GM19351 (cell line): ENCODE results near the gene TIMM10B.

Source experiments
- ATAC-seq: cut with Tn5 transposase; IDR thresholded peaks from one replicate; pipeline ENCODE4 v1.9.1; 2021; ENCODE audit warnings: mild to moderate bottlenecking, moderate library complexity; ENCODE audit not compliant: unreplicated experiment

Gene TIMM10B

DNA sequence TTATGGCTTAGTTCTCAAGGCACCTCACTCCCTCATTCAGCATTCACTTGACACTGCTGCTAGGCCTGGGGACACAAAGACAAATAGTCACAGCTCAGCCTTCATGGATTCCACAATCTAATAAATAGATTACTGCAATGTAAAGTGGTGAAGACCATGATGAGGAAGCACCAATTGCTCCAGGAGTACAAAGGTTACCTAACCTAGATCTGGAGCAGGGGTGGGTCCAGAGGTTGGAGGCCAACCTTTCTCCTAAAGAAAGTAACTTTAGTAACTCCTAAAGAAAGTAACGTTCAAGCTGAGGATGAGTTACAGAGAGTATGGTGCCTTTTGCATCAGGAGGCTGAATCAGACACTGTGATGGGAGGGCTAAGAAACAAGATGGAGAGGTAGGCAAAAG lies 11.7 kb upstream of the TIMM10B start:
- no peak for ATAC-seq

DNA sequence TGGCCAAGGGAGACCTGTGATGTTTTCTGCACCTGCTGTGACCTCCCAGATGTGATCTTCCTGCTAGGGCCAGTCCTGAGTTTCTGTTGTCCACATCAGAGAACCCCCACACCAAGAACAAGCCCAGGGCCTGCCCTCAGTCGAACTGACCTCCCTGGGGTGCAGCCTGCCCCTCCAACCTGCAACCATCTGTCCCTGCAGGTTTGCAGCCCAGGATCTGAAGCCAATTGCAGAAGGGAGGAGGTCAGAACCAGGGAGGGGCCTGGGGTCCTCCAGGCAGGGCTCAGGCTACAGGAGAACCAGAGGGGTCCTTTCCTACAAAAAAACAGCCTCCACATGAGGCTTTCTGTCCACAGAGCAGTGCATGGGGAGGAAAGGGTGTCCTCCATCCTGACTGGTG lies 8.4 kb upstream of the TIMM10B start:
- ATAC-seq = no peak

DNA sequence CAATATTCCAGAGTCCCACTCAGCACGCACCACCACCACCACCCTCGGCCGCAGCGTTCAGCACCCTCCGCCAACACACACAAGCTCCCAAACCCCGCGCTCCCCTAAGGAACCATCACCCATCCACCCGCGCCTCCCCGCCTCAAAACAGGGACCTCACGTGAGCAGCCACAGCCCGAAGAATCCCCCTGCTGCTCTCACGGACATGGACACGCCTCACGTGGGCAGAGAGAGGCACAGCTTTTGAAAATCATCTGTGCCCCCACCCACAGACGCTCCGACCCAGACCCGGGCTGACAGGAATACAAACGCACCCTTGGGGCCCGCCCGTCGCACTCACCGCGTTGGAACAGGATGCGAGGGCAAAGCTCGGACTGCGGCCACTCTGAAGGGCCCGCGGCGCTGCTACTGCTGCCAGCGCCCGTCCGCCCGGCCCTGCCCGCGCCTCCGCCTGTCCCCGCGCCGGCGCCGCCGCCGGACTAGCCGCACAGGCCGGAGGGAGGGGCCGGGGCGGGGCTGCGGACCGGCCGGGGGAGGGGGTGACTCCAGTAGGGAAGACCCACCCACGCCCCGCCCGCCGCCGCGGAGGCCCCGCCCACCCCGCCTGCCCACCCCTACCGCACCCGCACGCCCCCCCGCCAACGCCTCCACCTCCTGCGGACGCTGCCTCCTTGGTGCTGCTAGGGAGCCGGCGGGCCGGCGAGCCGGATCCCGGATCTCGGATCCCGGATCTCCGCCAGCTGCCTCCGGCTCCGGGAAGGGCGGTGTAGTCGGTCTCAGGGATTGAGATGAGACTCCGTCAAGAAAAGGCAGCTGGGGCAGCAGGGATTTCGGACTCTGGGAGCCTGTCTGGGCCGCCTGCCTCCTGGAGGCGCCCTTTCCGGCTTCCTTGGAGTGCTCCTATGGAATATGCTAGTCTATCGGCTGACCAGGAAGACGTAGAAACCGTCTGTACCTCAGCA lies 7.6 kb upstream of the TIMM10B start, which contains the start of gene TRIM3:
Gene TRIM3 (minus strand): TSS at position 491 of the 962 bp plus-strand sequence. CDS start 8,246 bp downstream, outside the sequence.
- ATAC-seq = peak; percentile 56

DNA sequence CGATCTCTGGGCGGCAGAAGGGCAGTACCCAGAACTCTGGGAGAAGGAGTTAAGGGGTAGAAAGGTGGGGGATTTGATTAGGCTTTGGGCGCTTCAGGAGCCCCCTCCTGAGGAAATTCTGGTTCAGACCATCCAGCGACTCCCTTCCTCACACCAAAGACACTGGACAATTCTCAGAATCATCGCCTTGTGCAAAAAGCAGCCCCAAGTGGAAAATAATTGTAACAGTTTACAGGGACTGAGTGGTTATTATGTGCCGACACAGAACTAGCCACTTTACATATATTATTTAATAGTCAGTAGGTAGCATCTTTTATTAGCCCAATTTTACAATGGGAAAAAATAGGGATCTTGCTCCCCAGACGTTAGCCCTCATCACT lies 6.9 kb upstream of the TIMM10B start:
- ATAC-seq = no peak

DNA sequence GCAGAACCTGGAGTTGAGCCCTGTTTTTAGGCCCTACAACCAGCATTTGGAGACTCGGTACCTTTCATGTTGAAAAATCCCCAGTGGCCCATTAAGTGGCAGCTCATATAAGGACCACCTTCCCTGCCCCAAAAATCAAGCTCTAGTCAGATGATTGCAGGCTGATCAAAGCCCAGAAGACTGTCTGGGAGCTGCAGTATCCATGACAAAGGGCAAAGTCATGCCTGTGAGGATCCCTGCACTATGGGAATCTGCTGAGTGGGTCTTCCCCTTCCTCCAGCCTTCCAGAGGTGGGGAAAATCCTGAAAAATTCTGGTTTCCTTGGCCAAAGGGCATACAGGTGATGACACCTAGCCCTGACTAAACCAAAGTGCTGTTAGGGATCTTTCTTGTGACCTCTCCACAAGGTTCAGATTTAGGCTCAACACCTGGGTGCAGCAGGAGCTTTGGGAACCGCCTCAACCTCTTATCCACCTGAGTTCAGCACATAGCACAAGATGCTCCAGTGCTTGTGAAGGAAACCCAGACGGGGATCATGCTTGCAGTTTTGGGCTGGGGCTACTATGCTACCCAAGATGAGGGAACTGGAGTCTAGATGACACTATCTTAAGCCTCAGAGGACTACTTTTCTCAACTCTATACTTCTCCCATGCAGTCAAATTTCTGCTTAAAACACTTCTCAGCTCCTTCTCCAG lies 6.3 kb upstream of the TIMM10B start:
- no peak for ATAC-seq

DNA sequence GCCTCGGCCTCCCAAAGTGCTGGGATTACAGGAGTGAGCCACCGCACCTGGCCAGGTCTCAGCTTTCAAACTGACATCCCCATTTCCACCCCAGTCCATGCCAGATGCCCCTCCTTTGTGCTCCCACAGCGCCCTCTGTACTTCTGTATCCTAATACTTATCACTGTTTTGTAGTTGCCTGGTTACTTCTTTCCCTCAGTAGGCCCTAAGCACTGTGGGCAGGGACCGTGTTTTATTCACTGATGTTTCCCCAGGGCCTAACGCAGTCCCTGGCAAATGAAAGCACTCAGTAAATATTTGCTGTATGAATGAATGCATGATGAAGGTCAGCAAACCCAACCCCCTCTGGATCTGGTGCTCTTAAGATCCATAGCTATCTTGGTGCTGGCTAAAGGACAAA lies 5.4 kb upstream of the TIMM10B start:
- no peak for ATAC-seq

DNA sequence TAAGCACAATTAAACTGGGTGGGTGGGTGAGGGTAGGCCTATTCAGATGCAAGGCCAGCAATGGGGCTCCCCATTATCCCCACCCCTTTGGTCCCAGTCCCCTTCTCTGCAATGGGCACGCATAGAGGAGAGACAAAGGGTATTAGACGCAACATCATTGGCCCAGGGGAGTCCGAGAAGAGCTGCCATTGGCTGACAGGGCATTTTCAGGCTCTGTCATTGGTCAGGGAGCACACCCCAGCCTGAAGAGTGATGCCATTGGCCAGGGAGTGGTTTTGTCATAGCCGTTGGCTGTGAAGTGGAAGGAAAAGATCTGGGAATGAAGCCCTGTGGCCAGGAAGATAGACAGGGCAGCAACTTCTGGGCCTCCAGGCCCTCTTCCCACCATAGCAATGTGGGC lies 4.7 kb upstream of the TIMM10B start:
- ATAC-seq = no peak

DNA sequence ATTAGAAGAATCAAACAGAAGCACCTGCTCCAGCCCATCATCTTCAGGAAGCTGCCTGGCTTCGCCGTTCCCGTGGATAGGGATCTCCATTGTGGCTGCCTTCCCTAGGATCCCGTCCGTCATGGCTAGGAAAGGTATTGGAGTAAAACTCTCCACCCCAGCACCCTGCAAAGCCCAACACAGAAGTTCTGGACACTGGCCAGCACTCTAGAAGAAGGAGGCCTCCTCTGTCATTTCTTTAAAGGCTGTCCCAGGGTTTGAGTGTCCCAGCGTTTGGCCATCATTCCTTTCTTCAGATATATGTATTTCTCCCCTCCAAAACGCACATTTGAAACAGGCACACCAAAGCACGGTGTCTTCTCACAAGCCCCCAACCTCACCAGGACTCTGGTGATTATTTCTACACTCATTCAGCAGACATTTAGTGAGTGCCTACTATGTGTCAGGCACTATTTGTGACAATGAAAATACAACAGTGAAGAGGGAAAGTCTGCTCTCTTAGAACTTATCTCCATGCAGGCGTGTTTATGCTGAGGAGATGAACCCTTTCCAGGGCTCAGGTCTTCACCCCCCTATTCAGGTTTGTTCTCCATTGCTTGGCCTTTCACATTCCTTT lies 894 bp upstream of the TIMM10B start:
- no peak for ATAC-seq

DNA sequence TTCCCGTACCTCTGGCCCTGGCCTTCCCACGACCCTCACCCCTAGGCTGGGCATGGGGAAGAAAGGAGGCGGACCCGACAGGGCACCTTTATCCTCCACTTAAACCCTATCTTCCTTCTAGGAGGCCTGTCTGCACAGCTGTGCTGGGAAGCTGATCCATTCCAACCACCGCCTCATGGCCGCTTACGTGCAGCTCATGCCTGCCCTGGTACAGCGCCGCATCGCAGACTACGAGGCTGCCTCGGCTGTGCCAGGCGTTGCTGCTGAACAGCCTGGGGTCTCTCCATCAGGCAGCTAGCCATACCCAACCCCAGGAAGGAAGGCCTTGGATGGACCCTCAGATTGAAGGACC lies 599 bp downstream of the TIMM10B start:
- peak; percentile 4 for ATAC-seq

DNA sequence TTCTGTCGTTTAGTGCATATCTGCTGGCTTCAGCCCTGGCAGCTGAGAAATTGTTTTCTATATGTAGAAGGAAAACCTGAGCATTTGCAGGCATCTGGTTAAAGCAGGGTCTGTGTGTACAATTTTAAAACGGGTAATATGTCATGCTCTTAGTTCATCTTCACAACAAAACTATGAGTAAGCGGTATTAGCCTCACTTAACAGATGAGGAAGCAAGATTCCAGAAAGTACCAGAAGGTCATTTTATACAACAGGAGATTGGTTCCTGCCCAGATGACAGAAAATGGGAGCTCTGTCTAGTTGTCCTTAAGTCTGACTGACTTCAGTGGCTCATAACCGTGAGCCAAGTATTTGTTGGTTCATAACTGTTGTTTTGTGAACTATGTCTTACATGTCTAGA lies 1.1 kb downstream of the TIMM10B start:
- no peak for ATAC-seq

DNA sequence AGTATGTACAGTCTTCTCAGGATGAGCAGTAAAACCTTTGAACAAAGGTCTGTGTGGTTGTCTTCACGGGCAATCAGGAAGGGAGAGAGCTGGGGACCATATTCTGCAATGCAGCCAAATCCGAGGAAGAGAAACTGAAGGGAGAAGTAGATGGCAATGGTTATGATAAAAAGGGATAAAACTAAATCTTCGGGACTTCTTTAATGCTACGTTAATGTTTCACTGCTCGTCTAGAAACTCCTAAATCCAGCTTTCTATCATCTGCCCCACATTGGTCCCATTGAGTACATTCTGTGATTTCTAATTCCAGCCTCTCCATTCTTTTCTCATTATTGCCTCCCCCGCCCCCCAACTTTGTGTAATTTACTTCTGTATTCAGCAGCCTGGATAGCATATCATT lies 1.7 kb downstream of the TIMM10B start:
- ATAC-seq = no peak

DNA sequence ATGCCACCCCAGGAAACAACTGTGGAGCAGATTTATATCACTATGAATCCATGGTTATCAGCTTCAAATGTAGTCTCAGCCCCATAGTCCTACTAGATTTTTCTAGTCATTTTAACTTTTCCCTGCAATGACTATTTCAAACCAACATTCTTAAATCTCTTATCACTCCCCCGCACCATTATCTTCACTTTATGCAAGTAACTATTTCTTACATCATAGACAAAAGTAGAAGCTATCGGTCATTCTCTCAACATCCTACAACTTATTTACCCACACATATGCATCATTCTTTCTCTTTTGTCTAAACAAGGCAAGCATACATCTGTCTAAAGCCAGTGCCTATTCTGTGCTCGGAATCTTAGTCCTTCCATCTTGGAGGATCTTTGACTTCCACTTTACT lies 4.4 kb downstream of the TIMM10B start:
- ATAC-seq = no peak

DNA sequence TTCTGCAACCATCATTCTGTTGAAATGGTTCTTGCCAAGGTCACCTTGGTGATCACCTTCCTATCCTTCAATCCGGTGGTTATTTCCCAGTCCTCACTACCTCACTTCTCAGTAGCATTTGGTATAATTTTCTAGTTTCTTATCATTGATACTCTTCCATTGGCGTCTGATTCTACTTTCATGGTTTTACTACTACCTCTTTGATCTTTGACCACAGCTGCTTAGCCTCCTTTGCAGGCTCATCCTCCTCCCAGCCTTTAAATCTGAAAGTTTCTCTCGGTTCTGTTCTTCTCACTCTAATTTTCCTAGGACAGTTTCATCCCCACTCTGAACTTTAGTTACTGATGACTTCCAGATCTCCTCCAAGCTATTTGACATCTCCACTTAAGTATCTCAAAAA lies 5.0 kb downstream of the TIMM10B start:
- no peak for ATAC-seq

DNA sequence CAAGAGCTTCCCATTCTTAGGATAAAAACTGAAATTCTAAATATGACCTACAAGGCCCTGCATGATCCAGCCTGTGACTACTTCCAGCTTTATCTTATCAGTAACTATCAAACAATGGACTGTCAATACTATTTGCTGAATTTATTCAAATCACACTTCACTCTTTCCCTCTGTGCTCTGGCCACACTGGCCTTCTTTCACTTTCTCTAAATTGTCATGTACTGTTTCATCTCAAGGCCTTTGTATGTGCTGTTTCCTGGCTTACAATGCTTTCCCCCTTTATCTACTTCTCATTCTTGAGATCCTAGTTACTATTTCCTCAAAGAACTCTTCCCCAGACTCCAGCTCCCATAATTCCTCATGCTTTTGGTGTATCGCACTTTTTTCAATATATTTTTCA lies 5.6 kb downstream of the TIMM10B start:
- no peak for ATAC-seq

DNA sequence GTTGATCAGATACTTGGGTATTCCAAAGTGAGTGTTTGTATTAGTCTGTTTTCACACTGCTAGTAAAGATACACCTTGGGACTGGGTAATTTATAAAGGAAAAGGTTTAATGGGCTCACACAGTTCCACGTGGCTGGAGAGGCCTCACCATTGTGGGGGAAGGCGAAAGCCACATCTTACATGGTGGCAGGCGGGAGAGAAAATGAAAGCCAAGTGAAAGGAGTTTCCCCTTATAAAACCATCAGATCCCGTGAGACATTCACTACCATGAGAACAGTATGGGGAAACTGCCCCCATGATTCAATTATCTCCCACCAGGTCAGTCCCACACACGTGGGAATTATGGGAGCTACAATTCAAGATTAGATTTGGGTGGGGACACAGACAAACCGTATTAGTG lies 7.0 kb downstream of the TIMM10B start:
- ATAC-seq = no peak

DNA sequence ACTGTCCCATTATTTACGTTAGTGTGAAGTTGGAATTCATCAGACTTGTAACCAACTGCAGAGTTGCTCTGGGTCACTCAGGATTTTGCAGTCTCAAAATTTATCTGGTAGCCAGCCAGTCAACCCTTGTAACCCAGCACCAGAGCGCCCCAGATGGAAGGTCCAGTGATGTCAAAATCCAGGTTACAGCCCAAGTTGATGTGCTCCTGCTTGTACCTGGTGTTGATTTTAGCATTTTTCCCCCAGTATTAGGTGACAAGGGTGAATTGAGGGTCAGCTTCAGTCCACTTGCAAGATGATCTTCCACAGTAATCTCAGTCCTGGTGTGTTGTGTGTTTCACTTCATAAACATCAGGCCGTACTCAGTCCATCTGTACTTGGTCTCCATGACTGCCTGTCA lies 7.5 kb downstream of the TIMM10B start:
- no peak for ATAC-seq

DNA sequence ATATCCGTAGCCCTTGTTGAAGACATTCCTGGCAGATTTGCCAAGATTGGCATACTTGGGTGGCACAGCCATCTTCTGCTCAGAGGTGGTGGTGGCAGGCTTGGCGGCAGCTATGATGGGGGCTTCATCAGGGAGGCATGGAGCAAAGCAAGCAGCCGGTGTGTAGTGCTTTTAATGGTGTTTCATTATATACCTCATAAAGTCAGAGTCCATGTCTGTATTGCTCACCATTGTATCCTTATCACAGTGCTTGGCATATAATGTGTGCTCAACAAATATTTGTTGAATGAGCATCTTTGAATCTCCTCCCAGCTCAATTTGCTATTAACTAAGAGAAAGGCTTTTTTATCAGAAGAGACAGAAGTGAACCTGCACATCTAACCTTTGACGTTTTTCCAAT lies 8.0 kb downstream of the TIMM10B start:
- ATAC-seq = no peak

DNA sequence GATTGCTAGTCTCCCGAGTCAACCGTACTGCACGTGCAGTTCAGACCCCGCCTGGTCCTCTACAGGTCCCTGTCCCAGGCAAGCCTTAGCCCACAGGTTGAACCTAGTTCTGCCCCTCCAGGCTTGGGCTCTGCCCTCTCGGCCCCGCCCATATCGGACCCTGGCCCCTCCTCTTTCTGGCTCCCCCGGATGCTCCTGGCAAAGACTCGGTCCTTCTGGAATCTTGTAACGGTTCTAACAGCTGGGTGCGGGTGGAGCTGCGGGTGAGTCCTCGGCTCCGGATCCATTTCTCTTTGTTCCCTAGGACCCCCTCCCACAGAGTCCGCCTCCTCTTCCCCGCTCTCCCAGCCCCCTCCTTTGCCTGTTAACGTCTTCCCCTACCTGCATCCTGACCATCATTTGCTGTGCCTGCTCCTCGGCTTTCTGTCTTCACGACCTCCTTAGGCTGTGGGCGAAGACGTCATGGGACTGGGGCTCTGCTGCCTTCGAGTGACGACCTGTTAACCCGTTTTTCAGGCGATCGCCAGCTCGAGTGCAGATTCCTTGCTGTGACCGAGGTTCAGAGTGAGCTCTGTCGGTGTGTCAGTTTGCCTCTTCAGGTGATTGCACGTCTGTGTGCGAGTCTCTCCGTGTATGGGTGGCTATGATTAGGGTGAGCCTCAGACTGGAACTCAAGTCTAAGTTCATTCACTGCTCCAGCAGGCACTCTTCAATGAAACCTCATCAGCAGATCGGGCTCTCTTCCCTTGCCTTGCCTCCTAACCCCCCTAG lies 16.0 kb downstream of the TIMM10B start, which contains the start of gene DNHD1:
Gene DNHD1 (plus strand): TSS at position 212 of the 771 bp plus-strand sequence. CDS start 936 bp downstream, outside the sequence.
- ATAC-seq = no peak

DNA sequence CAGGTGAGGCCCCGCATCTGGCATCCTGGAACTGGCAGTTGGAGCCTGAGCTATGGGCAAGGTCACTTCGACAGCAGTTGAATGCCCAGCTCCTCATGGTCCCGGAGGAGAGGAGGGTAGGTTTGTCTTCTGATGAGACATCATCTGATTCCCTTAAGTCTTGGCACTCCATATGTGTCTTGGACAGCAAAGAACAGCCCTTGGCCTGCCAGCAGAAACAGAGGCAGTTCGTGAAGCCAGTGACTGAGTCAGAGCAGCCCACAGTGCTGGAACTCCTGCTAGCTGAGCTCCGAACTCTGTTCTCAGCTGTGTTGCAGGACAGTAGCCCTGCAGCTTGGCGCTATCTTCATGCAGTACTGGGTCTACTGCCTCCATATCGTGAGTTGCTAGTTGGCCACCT lies 16.8 kb downstream of the TIMM10B start:
- no peak for ATAC-seq

DNA sequence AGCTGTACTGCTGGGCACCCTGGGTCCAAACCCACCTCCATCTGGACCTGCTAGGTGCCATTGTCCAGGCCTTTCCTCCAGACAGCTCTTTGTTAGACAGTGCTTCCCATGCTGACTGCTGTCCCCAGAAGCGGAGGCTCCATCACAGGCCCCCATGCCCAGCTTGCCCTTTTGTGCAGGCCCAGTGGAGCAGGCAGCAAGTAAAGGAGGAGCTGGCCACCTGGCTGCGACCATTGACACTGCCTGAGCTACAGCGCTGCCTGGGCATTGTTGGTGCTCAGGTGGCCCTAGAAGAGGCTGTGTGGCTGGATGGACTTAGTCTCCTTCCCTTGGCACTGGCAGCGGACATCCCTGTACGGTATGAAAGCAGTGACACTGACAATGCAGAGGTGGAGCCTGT lies 17.2 kb downstream of the TIMM10B start:
- no peak for ATAC-seq

DNA sequence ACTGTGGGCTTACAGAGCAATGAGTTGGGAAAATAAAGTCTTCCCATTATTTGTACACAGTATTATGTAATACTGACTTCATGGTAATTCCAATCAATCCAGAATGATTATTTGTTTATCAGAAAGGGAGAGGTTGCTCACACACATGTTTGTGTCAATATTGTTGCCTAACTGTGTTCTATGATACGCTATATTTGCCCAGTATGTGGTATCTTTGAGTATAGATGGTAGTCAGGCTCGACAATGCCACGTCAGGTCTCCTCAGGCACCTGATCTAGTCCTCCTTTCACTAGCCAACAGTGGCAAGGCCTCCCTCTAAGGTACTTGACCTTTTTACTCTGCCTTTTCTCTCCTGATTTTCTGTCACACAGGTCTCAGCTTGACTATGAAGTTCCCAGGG lies 21.1 kb downstream of the TIMM10B start:
- ATAC-seq = no peak
